ENCODE results near the gene PTPN14. TPM values are rescaled to one million over a fixed set of nuclear protein-coding genes. Genes with fewer than 3 reads are reported as not detected.

The PTPN14 gene
- total RNA-seq, 1 experiment from 2014 or later: 76.4 TPM

GRCh38 chr1:214403431-214403830 lies 148.0 kb downstream of the PTPN14 start:
- peaks cover 10% of the 10 kb centered on the region for H3K4me1 ChIP-seq (ENCODE audit: insufficient read depth, low read length)
- no peak overlapping the region for H3K4ac ChIP-seq (ENCODE audit: low read depth, low read length)
- H2AFZ ChIP-seq (ENCODE audit: low read length): no peak overlapping the region
- H4K20me1 ChIP-seq (ENCODE audit: control insufficient read depth, insufficient read depth, insufficient read length): no peaks in the 10 kb centered on the region
- no peak overlapping the region for H3K18ac ChIP-seq (ENCODE audit: insufficient read length, low read depth, low read length)
- no peak overlapping the region for H3K56ac ChIP-seq (ENCODE audit: insufficient read length, low read depth, low read length)
- H2BK15ac ChIP-seq (ENCODE audit: low read depth, low read length): no peak overlapping the region; the same call in 1 of the 2 replicates
- H4K91ac ChIP-seq (ENCODE audit: insufficient read length, low read depth, low read length): no peak overlapping the region
- TF ChIP-seq CTCF (conservative IDR thresholded peaks at IDR 0.05): no peak
- H2BK12ac ChIP-seq (ENCODE audit: insufficient read length, low read depth, low read length): peak overlapping the region; percentile 12
- H4K5ac ChIP-seq (ENCODE audit: insufficient read length, low read depth, low read length): no peak overlapping the region
- H3K79me1 ChIP-seq (ENCODE audit: insufficient read depth, low read depth, low read length, poor library complexity, severe bottlenecking): no peaks in the 10 kb centered on the region
- H2BK20ac ChIP-seq (ENCODE audit: low read depth, low read length, poor library complexity, severe bottlenecking): no peak overlapping the region
- peak overlapping the region; percentile 74 for H2BK5ac ChIP-seq (ENCODE audit: insufficient read length, low read length)
- no CpG with 5 or more reads among the region's 5 CpGs for whole genome bisulfite sequencing (ENCODE audit: extremely low coverage, insufficient read length, low lambda C conversion rate)
- no peaks in the 10 kb centered on the region for H3K23me2 ChIP-seq (ENCODE audit: insufficient read length, low read depth, low read length, poor library complexity, severe bottlenecking)
- no peak overlapping the region for H3K4me3 Mint-ChIP-seq
- no peaks in the 10 kb centered on the region for H3K27me3 ChIP-seq (ENCODE audit: insufficient read depth, low read length)
- H3K27ac Mint-ChIP-seq: peak overlapping the region; percentile 9 to 69 (median 28); a peak in 4 of 7 replicates
- H3K14ac ChIP-seq (ENCODE audit: insufficient read depth, low read length): no peak overlapping the region
- H4K8ac ChIP-seq (replicated peaks; ENCODE audit: insufficient read length, low read depth, low read length): no peak overlapping the region
- H3K27me3 Mint-ChIP-seq (ENCODE audit: low read depth): no peaks in the 10 kb centered on the region
- no peak overlapping the region for H3T11ph ChIP-seq (ENCODE audit: low read length)
- H3K23ac ChIP-seq (ENCODE audit: insufficient read length, low read depth, low read length): no peak overlapping the region
- no peak overlapping the region for H2BK120ac ChIP-seq (ENCODE audit: low read depth, low read length, poor library complexity, severe bottlenecking)
- H3K36me3 Mint-ChIP-seq (ENCODE audit: insufficient read depth in 1 of 3, low read depth in 3 of 3): peaks cover 3 to 30% (median 21%) of the 10 kb centered on the region in 3 experiments; a peak in 4 of 7 replicates
- H3K4me1 Mint-ChIP-seq: peaks cover 33 to 35% of the 10 kb centered on the region in 2 experiments
- peak overlapping the region; percentile 6 for H2AK5ac ChIP-seq (ENCODE audit: insufficient read length, low read length)
- no peak overlapping the region for H3K27ac ChIP-seq (ENCODE audit: insufficient read length, low read depth, low read length)
- DNase-seq: no peak
- no peaks in the 10 kb centered on the region for H3K9me3 Mint-ChIP-seq
- no peak overlapping the region for H3K9ac ChIP-seq (ENCODE audit: extremely low read depth, insufficient read length, low read length)
- no peaks in the 10 kb centered on the region for H3K9me3 ChIP-seq (ENCODE audit: control insufficient read depth, low read depth, low read length)
- no peak overlapping the region for H3K4me2 ChIP-seq (ENCODE audit: insufficient read depth, insufficient read length, low read length)
- no peaks in the 10 kb centered on the region for H3K79me2 ChIP-seq (ENCODE audit: insufficient read depth, low read length)
